Dermis microvascular lymphatic vessel endothelial cell (primary cell): ENCODE results near the gene SPANXB1. TPM values are rescaled to one million over a fixed set of nuclear protein-coding genes. Genes with fewer than 3 reads are reported as not detected.
A peak's percentile ranks its signal among the peaks of the same experiment; 100 is the strongest.
"Not testable (repeated sequence)": the region's sequence is repeated elsewhere in the genome, so short reads cannot be mapped to it uniquely, and the experiment has no call there.

Source experiments
- DNase-seq, 2 donors: peaks; one replicate each; pipeline versions ENCODE4 v3.0.0 to v3.0.0-alpha.2; 2010; ENCODE audit warnings: low read depth in 2 of 2
- total RNA-seq: library from RNA; depleted of rRNA; stranded (reverse); fragments of >200 nt; gene quantifications from 2 replicates; pipeline ENCODE4 v1.2.1, GENCODE V29; 2014

SPANXB1 gene
- total RNA-seq = not detected in 2 replicates

DNA sequence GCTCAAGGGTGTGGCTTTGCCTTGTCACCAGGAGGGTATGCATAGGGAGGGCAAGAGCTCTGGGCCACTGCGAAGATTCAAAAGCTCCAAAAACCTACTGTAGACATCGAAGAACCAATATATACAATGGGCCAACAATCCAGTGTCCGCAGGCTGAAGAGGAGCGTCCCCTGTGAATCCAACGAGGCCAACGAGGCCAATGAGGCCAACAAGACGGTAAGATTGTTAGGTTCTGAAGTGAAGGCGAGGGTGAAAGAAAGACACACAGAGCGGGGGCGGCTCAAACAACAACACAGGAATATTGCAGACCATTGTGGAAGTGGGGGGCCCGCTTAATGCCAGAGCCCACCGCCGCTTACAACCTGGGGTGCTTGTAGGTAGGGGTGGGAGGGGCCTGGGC, at the start of gene SPANXB1:
TSS of gene SPANXB1 (plus strand) at position 27 of the 400 bp plus-strand sequence. CDS start at position 127, 100 bp downstream.
- DNase-seq = not testable (repeated sequence)

DNA sequence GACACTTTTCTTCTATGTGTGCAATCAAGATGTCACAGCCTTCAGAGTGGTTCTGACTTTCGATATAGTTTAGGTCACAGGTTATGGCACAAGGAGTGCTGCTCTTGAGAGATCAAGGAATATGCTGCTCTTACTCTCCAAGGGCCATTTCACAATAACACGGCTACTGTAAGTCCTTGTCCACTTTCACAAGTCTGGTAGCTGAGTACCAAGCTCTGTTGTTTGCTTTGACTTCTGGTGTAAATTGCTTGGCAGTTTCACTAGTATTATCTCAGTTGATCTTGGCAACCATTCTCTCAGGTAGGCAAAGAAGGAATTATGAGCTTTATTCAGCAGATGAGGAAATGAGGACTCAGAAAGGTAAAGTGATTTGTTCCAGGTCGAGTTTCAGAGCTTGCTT, 35.4 kb upstream of the SPANXB1 start:
- DNase-seq = no peak

- no peak for DNase-seq
Measured at GRCh38 chrX:140971099-140971795, 31.1 kb upstream of the SPANXB1 start.

DNA sequence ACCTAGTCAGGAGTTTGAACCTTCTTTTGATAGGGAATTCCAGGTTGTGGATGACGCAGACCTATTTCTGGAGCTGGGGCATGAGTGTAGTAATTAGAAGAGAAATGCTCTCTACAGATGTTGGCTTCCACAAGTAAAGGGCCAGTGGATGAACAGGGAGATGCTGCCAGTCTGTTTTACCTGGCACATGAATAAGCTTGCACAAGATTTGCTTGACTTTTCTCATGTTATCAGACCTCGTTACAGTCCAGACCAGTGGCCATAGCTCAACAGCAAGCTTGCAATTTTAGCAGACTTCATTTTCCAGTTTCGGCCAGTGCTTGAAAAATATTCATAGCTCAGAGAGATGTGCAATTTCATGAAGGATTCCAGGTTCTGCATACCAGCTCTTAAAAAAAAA, 26.9 kb upstream of the SPANXB1 start:
- no peak for DNase-seq

- DNase-seq = no peak
Measured at GRCh38 chrX:140980271-140980670, 22.1 kb upstream of the SPANXB1 start.

DNA sequence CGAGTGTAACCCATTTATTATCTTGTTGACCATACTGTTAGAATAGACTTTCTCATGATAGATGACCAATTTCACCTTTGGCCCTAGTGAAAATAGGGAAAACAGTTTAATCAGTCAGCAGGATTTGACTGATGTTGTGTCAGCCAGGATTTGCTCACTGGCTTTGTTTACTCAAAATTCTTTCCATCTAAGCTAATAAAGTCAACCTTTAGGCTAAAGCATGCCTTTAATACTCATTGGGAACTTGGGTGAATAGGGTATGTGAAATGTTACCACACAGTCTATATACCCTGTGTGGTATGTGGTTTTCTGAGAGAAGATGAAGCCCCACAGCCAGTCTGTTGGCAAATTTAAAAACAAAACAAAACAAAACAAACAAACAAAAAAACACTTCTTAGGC, 18.7 kb upstream of the SPANXB1 start:
- DNase-seq = no peak

- DNase-seq = not testable (repeated sequence)
Measured at GRCh38 chrX:141005243-141005642, 2.8 kb downstream of the SPANXB1 start.

- not testable (repeated sequence) for DNase-seq
Measured at GRCh38 chrX:141044246-141044645, 41.9 kb downstream of the SPANXB1 start.

- not testable (repeated sequence) for DNase-seq
Measured at GRCh38 chrX:141049878-141050277, 47.5 kb downstream of the SPANXB1 start.

GRCh38 chrX:141052098-141052497, 49.7 kb downstream of the SPANXB1 start:
- peak in 1 of 2 donors; percentile 0 for DNase-seq

Other genes starting within 250 kb of the SPANXB1 start
- 4.9 and 6.2 TPM in 2 replicates for gene LDOC1, start 174.5 kb downstream of the SPANXB1 start, total RNA-seq
- gene SPANXC, start 239.9 kb downstream of the SPANXB1 start, total RNA-seq = not detected in 2 replicates